GM18507 (cell line): ENCODE data around the gene PLXNB1.
A peak's percentile ranks its signal among the peaks of the same experiment; 100 is the strongest.
"Not testable (repeated sequence)": the region's sequence is repeated elsewhere in the genome, so short reads cannot be mapped to it uniquely, and the experiment has no call there.

Source experiments
- DNase-seq: peaks from one replicate; pipeline ENCODE4 v3.0.0; 2011; ENCODE audit warnings: low read depth; ENCODE audit not compliant: insufficient read length; ENCODE audit errors: extremely low spot score
- FAIRE-seq: peaks from 2 replicates; lab custom pipeline; 2011; peaks lifted over from hg19 to GRCh38; lab: Jason Lieb, UNC

PLXNB1 gene

GRCh38 chr3:48409291-48410201 lies 20.3 kb downstream of the PLXNB1 start:
- no peak for FAIRE-seq
- DNase-seq = no peak

- FAIRE-seq (no peak), DNase-seq (no peak)
These were observed 21.0 kb downstream of the PLXNB1 start for GRCh38 chr3:48408823-48409281.

- no peak for FAIRE-seq
- DNase-seq = no peak
These were observed 22.3 kb downstream of the PLXNB1 start for GRCh38 chr3:48407542-48408099.

GRCh38 chr3:48406443-48407431 lies 23.1 kb downstream of the PLXNB1 start:
- FAIRE-seq (no peak), DNase-seq (no peak)

GRCh38 chr3:48405971-48406370 lies 23.9 kb downstream of the PLXNB1 start:
- no peak for FAIRE-seq
- no peak for DNase-seq

GRCh38 chr3:48405343-48405881 lies 24.5 kb downstream of the PLXNB1 start:
- no peak for DNase-seq
- FAIRE-seq = no peak

- no peak for FAIRE-seq
- DNase-seq = no peak
These were observed 25.2 kb downstream of the PLXNB1 start for GRCh38 chr3:48404440-48405342.

- DNase-seq (no peak), FAIRE-seq (no peak)
These were observed 26.1 kb downstream of the PLXNB1 start for GRCh38 chr3:48403533-48404439.

GRCh38 chr3:48402907-48403306 lies 27.0 kb downstream of the PLXNB1 start:
- no peak for DNase-seq
- FAIRE-seq = no peak

GRCh38 chr3:48402281-48402732 lies 27.6 kb downstream of the PLXNB1 start:
- FAIRE-seq = no peak
- no peak for DNase-seq

GRCh38 chr3:48401434-48401901 lies 28.4 kb downstream of the PLXNB1 start:
- DNase-seq, FAIRE-seq: not testable (repeated sequence)

- DNase-seq (peak; percentile 82), FAIRE-seq (peak; percentile 94)
These were observed 29.0 kb downstream of the PLXNB1 start for GRCh38 chr3:48400824-48401433.

- FAIRE-seq = no peak
- DNase-seq = no peak
These were observed 30.3 kb downstream of the PLXNB1 start for GRCh38 chr3:48399387-48400172.

- DNase-seq = no peak
- no peak for FAIRE-seq
These were observed 31.0 kb downstream of the PLXNB1 start for GRCh38 chr3:48398701-48399386.

GRCh38 chr3:48397767-48398681 lies 31.9 kb downstream of the PLXNB1 start:
- FAIRE-seq (no peak), DNase-seq (no peak)
